Peyer's patch (tissue), 4 donors: ENCODE results near the gene IGLL1. TPM values are rescaled to one million over a fixed set of nuclear protein-coding genes. Genes with fewer than 3 reads are reported as not detected.
"Not testable (repeated sequence)": the region's sequence is repeated elsewhere in the genome, so short reads cannot be mapped to it uniquely, and the experiment has no call there.

ENCODE experiments used
- DNase-seq, 3 donors: peaks; one replicate each; pipeline ENCODE4 v3.0.0-alpha.2; 2017 to 2019
- H3K27ac ChIP-seq, 4 donors: fragments of 200-600 bp; sonication (generic); one replicate each; pipeline ENCODE4 v1.5.1; 2016 to 2019
- H3K27me3 ChIP-seq, 2 donors: fragments of 200-600 bp; sonication (generic); one replicate each; pipeline ENCODE4 v1.5.1; 2019
- H3K36me3 ChIP-seq, 3 donors: fragments of 200-600 bp; sonication (generic); one replicate each; pipeline ENCODE4 v1.5.1; 2016 to 2019
- H3K4me1 ChIP-seq, 4 donors: fragments of 200-600 bp; sonication (generic); one replicate each; pipeline ENCODE4 v1.5.1; 2016 to 2019
- H3K4me3 ChIP-seq, 4 donors: fragments of 200-600 bp; sonication (generic); 1 replicate in 3 of 4; 2 replicates in 1 of 4; pipeline ENCODE4 v1.5.1; 2016 to 2019; ENCODE audit warnings: mild to moderate bottlenecking in 1 of 4
- H3K9me3 ChIP-seq, 4 donors: fragments of 200-600 bp; sonication (generic); one replicate each; pipeline ENCODE4 v1.5.1; 2016 to 2019; ENCODE audit warnings: mild to moderate bottlenecking in 1 of 4
- CTCF ChIP-seq, 6 experiments: fragments of 450-650 bp in 4 of 6; fragments of 200-600 bp in 2 of 6; sonication (generic) in 1 of 6; IDR thresholded peaks; one replicate each; pipeline ENCODE4 v1.5.1; 2017 to 2019; ENCODE audit warnings: antibody characterized with exemption in 6 of 6, mild to moderate bottlenecking in 3 of 6, moderate library complexity in 1 of 6
- POLR2A ChIP-seq, 2 donors: fragments of 450-650 bp; IDR thresholded peaks; one replicate each; pipeline ENCODE4 v1.5.1; 2017; ENCODE audit warnings: antibody characterized with exemption in 2 of 2, mild to moderate bottlenecking in 2 of 2, moderate library complexity in 2 of 2
- total RNA-seq, 4 donors: library from RNA; depleted of rRNA; stranded (reverse); fragments of >200 nt; gene quantifications; one replicate each; pipeline ENCODE4 v1.1.0, GENCODE V29; 2016

IGLL1 gene
- not detected for total RNA-seq

- H3K27me3 ChIP-seq = no peaks in the 10 kb centered on the region
- H3K4me1 ChIP-seq = no peaks in the 10 kb centered on the region
- H3K27ac ChIP-seq = no peak within 1 kb of the TSS
- no peak for DNase-seq
- H3K4me3 ChIP-seq = no peak within 1 kb of the TSS
- H3K36me3 ChIP-seq = no peaks in the 10 kb centered on the region
- TF ChIP-seq CTCF (IDR thresholded peaks at IDR 0.05) (no peak), POLR2A (IDR thresholded peaks at IDR 0.05) (no peak)
- no peaks in the 10 kb centered on the region for H3K9me3 ChIP-seq
Measured at GRCh38 chr22:23579870-23580575, at the start of gene IGLL1. Gene IGLL1, minus strand, starts transcription at chr22:23580290. Its CDS starts 100 bp downstream, at chr22:23580190.

GRCh38 chr22:23628056-23628743 is 48.1 kb upstream of the IGLL1 start:
- H3K9me3 ChIP-seq, H3K27ac ChIP-seq, H3K36me3 ChIP-seq, DNase-seq, H3K4me3 ChIP-seq, H3K4me1 ChIP-seq, H3K27me3 ChIP-seq: not testable (repeated sequence)

DNA sequence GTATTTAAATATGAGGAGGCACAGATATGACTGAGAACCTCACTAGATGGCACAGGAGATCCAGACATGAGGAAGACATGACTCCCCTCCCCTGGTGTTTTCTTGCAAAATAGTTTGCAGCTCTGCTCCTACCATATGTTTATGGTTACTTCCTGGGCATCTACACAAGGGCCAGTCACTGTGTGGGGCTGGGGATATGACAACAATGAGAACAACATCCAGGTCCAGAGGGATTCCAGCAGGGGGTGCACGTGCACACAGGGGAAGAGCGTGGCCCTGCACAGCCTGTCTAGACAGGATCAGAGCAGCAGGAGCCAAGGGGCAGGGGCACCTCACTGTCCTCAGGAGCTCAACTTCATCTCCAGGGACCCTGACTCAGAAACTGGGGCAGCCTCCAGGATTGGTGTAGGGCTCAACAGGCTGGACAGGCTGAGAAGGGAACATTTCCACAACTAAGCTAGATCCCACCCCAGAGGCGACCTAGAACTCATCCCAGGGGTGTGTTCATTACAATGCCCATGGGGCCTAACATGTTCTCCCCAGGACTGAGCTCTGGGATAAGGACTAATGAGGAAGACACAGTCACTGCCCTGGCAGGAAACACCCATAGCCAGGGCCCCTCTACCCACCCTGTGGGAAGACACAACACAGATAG is 47.4 kb upstream of the IGLL1 start:
- not testable (repeated sequence) for H3K4me1 ChIP-seq, H3K27me3 ChIP-seq, H3K27ac ChIP-seq, H3K36me3 ChIP-seq, H3K4me3 ChIP-seq, H3K9me3 ChIP-seq
- peak in 4 of 6 experiments; percentile 45 to 53 (median 47) for TF ChIP-seq CTCF (IDR thresholded peaks at IDR 0.05)
- peak; percentile 52 to 75 (median 62) for DNase-seq

- no peak for TF ChIP-seq CTCF (IDR thresholded peaks at IDR 0.05)
- TF ChIP-seq POLR2A (IDR thresholded peaks at IDR 0.05) = no peak
- DNase-seq = no peak
- no peak overlapping the region for H3K4me3 ChIP-seq
- no peaks in the 10 kb centered on the region for H3K36me3 ChIP-seq
- no peaks in the 10 kb centered on the region for H3K9me3 ChIP-seq
- H3K27me3 ChIP-seq = no peaks in the 10 kb centered on the region
- H3K27ac ChIP-seq = no peak overlapping the region
- H3K4me1 ChIP-seq = no peaks in the 10 kb centered on the region
Measured at GRCh38 chr22:23626286-23626975, 46.3 kb upstream of the IGLL1 start.

DNA sequence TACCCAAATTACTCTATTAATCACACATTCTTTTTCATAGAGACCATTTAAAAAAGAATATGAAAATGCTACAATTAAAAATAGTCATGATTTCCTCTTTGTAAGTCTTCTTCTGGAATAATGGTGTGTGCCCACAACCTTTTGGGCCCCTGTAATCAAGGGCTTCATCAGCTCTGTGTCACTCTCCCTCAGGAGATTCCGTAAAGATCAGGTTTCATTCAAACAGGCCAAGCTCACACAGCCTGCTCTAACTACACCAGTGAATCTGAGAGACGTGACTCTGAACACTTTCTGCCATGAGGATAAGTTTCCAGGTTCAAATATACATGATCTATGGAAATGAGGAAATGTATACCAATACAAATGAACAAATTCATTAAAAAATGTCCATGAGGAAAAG is 42.5 kb upstream of the IGLL1 start:
- DNase-seq = no peak
- H3K9me3 ChIP-seq = no peaks in the 10 kb centered on the region
- H3K4me1 ChIP-seq = no peaks in the 10 kb centered on the region
- H3K27me3 ChIP-seq = no peaks in the 10 kb centered on the region
- no peak for TF ChIP-seq CTCF (IDR thresholded peaks at IDR 0.05)
- no peak for TF ChIP-seq POLR2A (IDR thresholded peaks at IDR 0.05)
- no peak overlapping the region for H3K4me3 ChIP-seq
- H3K36me3 ChIP-seq = no peaks in the 10 kb centered on the region
- H3K27ac ChIP-seq = no peak overlapping the region

DNA sequence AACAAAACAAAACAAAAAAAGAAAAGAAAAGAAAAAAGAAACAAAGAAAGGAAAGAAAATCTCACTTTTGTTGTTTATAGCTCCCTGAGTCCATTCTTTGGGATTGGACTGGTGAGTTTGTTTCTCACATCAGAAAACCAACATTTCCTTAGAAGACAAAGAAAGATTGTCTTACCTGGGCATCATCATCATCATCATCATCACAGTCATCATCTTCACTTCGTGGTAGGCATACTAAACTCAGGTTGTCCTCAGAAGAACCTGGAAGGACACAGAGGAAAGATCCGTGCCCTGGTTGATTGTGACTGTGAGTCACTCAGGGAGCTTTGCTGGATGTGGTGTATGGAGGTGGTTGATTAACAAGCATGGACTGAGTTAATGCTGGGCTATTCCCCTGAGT is 41.8 kb upstream of the IGLL1 start:
- not testable (repeated sequence) for H3K9me3 ChIP-seq, H3K4me3 ChIP-seq, H3K36me3 ChIP-seq, DNase-seq, H3K27me3 ChIP-seq, H3K27ac ChIP-seq, H3K4me1 ChIP-seq
